Upper lobe of left lung (tissue), 4 donors: ENCODE data around the gene CEP68.

ENCODE experiments used
- EP300 ChIP-seq, 4 donors: sonication (generic); formaldehyde crosslinking; IDR thresholded peaks; one replicate each; pipeline ENCODE4 v1.5.1; 2017; ENCODE audit warnings: antibody characterized with exemption in 4 of 4, control low read depth in 2 of 4
- POLR2A ChIP-seq, 4 donors: fragments of 450-650 bp; IDR thresholded peaks; one replicate each; pipeline ENCODE4 v1.5.1; 2016 to 2017; ENCODE audit warnings: antibody characterized with exemption in 4 of 4, mild to moderate bottlenecking in 2 of 4
- POLR2AphosphoS5 ChIP-seq, 2 donors: sonication (generic); formaldehyde crosslinking; IDR thresholded peaks; one replicate each; pipeline ENCODE4 v1.5.1; 2017; ENCODE audit warnings: antibody characterized with exemption in 2 of 2
- TF ChIP-seq, protein P1 (sequence below), 6 experiments: fragments of 450-650 bp in 4 of 6; fragments of 200-600 bp in 2 of 6; sonication (generic) in 2 of 6; IDR thresholded peaks; one replicate each; pipeline ENCODE4 v1.5.1; 2016 to 2019; ENCODE audit warnings: antibody characterized with exemption in 6 of 6

- TF ChIP-seq POLR2AphosphoS5 (IDR thresholded peaks at IDR 0.05) (no peak), POLR2A (IDR thresholded peaks at IDR 0.05) (no peak), EP300 (IDR thresholded peaks at IDR 0.05) (no peak)
- TF ChIP-seq, protein P1, sequence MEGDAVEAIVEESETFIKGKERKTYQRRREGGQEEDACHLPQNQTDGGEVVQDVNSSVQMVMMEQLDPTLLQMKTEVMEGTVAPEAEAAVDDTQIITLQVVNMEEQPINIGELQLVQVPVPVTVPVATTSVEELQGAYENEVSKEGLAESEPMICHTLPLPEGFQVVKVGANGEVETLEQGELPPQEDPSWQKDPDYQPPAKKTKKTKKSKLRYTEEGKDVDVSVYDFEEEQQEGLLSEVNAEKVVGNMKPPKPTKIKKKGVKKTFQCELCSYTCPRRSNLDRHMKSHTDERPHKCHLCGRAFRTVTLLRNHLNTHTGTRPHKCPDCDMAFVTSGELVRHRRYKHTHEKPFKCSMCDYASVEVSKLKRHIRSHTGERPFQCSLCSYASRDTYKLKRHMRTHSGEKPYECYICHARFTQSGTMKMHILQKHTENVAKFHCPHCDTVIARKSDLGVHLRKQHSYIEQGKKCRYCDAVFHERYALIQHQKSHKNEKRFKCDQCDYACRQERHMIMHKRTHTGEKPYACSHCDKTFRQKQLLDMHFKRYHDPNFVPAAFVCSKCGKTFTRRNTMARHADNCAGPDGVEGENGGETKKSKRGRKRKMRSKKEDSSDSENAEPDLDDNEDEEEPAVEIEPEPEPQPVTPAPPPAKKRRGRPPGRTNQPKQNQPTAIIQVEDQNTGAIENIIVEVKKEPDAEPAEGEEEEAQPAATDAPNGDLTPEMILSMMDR (IDR thresholded peaks at IDR 0.05) = no peak
Measured at GRCh38 chr2:65103013-65103715, 46.9 kb downstream of the CEP68 start.
